NOMO-1 treated with DMSO at 0.1 percent for 48 hours (cell line): Measurements from ENCODE around the gene NUMB.

ENCODE experiments used
- DNase-seq: peaks from one replicate; lab custom pipeline; 2025; ENCODE audit not compliant: unreplicated experiment; lab: John Stamatoyannopoulos, UW

NUMB gene

GRCh38 chr14:73293782-73294781 lies 164.3 kb downstream of the NUMB start:
- DNase-seq: no peak

- DNase-seq: no peak
These were observed 168.1 kb downstream of the NUMB start for GRCh38 chr14:73290279-73290678.

- no peak for DNase-seq
These were observed 168.6 kb downstream of the NUMB start for GRCh38 chr14:73289729-73290128.

- no peak for DNase-seq
These were observed 169.0 kb downstream of the NUMB start for GRCh38 chr14:73289308-73289707.

- no peak for DNase-seq
These were observed 171.3 kb downstream of the NUMB start for GRCh38 chr14:73287071-73287470.

GRCh38 chr14:73286598-73286997 lies 171.7 kb downstream of the NUMB start:
- no peak for DNase-seq

GRCh38 chr14:73285979-73286378 lies 172.4 kb downstream of the NUMB start:
- no peak for DNase-seq

- no peak for DNase-seq
These were observed 174.6 kb downstream of the NUMB start for GRCh38 chr14:73283608-73284379.

- no peak for DNase-seq
These were observed 177.4 kb downstream of the NUMB start for GRCh38 chr14:73280903-73281302.

- DNase-seq: no peak
These were observed 181.0 kb downstream of the NUMB start for GRCh38 chr14:73277376-73277775.

GRCh38 chr14:73276836-73277235 lies 181.5 kb downstream of the NUMB start:
- DNase-seq: no peak

GRCh38 chr14:73273799-73274198 lies 184.5 kb downstream of the NUMB start:
- no peak for DNase-seq

- DNase-seq: no peak
These were observed 186.0 kb downstream of the NUMB start for GRCh38 chr14:73272393-73272792.

GRCh38 chr14:73269729-73270531 lies 188.4 kb downstream of the NUMB start:
- DNase-seq: no peak

GRCh38 chr14:73267474-73267873 lies 190.9 kb downstream of the NUMB start:
- DNase-seq: no peak

- DNase-seq: no peak
These were observed 192.0 kb downstream of the NUMB start for GRCh38 chr14:73266317-73266716.

- DNase-seq: no peak
These were observed 192.7 kb downstream of the NUMB start for GRCh38 chr14:73265721-73266046.

- no peak for DNase-seq
These were observed 193.2 kb downstream of the NUMB start for GRCh38 chr14:73264885-73265720.

- no peak for DNase-seq
These were observed 194.1 kb downstream of the NUMB start for GRCh38 chr14:73264080-73264884.

- DNase-seq: no peak
These were observed 194.7 kb downstream of the NUMB start for GRCh38 chr14:73263606-73264005.
